ENCODE measurements around the gene NOL7. TPM values are rescaled to one million over a fixed set of nuclear protein-coding genes. Genes with fewer than 3 reads are reported as not detected.

The NOL7 gene
- total and polyA plus RNA-seq, 2 of the 13 experiments (the other 11 are each of a cell fraction or from before 2014, with no cell fraction given): 37.8 to 186 TPM

DNA sequence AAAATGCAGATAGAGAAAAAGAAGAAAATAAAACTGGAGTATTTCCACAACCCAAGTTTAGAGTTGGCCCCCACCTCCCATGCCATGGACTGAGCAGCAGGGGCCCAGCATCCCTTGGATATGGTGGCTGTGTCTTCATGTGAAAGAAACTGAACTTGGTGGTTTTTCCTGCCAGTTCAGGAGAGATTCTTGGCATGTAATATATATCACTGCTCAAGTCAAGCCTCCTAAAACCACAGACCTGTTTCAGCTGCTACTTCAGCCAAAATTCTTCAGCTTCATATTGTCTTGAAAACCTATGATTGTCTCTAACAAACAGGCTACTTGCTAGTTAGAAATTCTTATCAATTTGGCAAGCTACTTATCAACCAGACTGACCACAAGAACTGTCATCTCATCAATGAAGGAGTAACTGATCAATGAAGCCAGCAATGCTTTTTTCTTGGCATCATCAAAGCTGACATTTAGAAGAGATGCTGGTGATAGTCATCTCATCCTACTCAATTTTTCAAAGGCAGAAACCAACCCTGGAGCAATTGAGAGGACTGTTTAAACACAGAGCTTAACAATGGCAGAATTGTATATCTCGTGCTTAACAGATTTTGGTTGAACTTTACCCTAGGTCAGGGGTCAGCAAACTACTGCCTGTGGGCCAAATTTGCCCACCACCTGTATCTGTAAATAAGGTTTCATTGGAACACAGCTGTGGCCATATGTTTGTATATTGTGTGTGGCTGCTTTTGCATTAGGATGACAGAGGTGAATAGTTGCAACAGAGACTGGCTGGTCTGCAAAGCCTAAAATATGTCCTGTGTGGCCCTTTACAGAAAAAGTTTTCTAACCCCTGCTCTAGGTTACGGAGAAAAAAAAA, 10.4 kb upstream of the NOL7 start (continued):
- TF ChIP-seq, protein P1, sequence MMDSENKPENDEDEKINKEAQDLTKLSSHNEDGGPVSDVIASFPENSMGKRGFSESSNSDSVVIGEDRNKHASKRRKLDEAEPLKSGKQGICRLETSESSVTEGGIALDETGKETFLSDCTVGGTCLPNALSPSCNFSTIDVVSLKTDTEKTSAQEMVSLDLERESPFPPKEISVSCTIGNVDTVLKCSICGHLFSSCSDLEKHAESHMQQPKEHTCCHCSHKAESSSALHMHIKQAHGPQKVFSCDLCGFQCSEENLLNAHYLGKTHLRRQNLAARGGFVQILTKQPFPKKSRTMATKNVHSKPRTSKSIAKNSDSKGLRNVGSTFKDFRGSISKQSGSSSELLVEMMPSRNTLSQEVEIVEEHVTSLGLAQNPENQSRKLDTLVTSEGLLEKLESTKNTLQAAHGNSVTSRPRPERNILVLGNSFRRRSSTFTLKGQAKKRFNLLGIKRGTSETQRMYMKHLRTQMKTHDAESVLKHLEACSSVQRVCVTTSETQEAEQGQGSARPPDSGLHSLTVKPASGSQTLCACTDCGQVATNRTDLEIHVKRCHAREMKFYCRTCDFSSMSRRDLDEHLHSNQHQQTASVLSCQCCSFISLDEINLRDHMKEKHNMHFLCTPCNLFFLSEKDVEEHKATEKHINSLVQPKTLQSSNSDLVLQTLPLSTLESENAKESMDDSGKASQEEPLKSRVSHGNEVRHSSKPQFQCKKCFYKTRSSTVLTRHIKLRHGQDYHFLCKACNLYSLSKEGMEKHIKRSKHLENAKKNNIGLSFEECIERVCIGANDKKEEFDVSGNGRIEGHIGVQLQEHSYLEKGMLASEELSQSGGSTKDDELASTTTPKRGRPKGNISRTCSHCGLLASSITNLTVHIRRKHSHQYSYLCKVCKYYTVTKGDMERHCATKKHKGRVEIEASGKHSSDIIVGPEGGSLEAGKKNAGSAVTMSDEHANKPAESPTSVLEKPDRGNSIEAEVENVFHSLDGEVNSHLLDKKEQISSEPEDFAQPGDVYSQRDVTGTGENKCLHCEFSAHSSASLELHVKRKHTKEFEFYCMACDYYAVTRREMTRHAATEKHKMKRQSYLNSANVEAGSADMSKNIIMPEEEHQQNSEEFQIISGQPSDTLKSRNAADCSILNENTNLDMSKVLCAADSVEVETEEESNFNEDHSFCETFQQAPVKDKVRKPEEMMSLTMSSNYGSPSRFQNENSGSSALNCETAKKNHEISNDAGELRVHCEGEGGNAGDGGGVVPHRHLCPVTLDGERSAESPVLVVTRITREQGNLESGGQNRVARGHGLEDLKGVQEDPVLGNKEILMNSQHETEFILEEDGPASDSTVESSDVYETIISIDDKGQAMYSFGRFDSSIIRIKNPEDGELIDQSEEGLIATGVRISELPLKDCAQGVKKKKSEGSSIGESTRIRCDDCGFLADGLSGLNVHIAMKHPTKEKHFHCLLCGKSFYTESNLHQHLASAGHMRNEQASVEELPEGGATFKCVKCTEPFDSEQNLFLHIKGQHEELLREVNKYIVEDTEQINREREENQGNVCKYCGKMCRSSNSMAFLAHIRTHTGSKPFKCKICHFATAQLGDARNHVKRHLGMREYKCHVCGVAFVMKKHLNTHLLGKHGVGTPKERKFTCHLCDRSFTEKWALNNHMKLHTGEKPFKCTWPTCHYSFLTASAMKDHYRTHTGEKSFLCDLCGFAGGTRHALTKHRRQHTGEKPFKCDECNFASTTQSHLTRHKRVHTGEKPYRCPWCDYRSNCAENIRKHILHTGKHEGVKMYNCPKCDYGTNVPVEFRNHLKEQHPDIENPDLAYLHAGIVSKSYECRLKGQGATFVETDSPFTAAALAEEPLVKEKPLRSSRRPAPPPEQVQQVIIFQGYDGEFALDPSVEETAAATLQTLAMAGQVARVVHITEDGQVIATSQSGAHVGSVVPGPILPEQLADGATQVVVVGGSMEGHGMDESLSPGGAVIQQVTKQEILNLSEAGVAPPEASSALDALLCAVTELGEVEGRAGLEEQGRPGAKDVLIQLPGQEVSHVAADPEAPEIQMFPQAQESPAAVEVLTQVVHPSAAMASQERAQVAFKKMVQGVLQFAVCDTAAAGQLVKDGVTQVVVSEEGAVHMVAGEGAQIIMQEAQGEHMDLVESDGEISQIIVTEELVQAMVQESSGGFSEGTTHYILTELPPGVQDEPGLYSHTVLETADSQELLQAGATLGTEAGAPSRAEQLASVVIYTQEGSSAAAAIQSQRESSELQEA (CRISPR knock-in tag; IDR thresholded peaks at IDR 0.05; ENCODE audit: not compliant biosample characterization): no peak
- TF ChIP-seq KDM3A (CRISPR knock-in tag; IDR thresholded peaks at IDR 0.05; ENCODE audit: low read depth) (0 out of 2 replicates have a peak, but pooled peaks have one; percentile 69), SETDB1 (CRISPR knock-in tag; IDR thresholded peaks at IDR 0.05; ENCODE audit: borderline replicate concordance) (no peak), RBM39 (IDR thresholded peaks at IDR 0.05; ENCODE audit: low read depth, low read length, poor library complexity, severe bottlenecking) (no peak), ZBTB7B (CRISPR knock-in tag; IDR thresholded peaks at IDR 0.05) (peak; percentile 96), EHMT2 (IDR thresholded peaks at IDR 0.05; ENCODE audit: borderline replicate concordance, low read depth, low read length) (peak; percentile 38; the same call in 1 of the 2 replicates), REL (CRISPR knock-in tag; conservative IDR thresholded peaks at IDR 0.05) (no peak), ZNF557 (CRISPR knock-in tag; IDR thresholded peaks at IDR 0.05) (0 out of 2 replicates have a peak, but pooled peaks have one; percentile 55), HOXA3 (CRISPR knock-in tag; IDR thresholded peaks at IDR 0.05) (peak; percentile 87), ZNF607 (CRISPR knock-in tag; IDR thresholded peaks at IDR 0.05; ENCODE audit: borderline replicate concordance) (no peak), ZNF274 (CRISPR knock-in tag; IDR thresholded peaks at IDR 0.05) (no peak), RAD51 (IDR thresholded peaks at IDR 0.05; ENCODE audit: borderline replicate concordance) (no peak), ELF3 (CRISPR knock-in tag; IDR thresholded peaks at IDR 0.05) (peak; percentile 59), ZKSCAN1 (IDR thresholded peaks at IDR 0.05; ENCODE audit: low read length) (peak; percentile 21; the same call in 1 of the 2 replicates), ZNF143 (CRISPR knock-in tag; IDR thresholded peaks at IDR 0.05) (no peak), YY1 (IDR thresholded peaks at IDR 0.05; ENCODE audit: insufficient read depth, insufficient replicate concordance, low read depth, low read length) (peak; percentile 12), BHLHE40 (IDR thresholded peaks at IDR 0.05; ENCODE audit: low read length) (peak; percentile 93)
- TF ChIP-seq, protein P2, sequence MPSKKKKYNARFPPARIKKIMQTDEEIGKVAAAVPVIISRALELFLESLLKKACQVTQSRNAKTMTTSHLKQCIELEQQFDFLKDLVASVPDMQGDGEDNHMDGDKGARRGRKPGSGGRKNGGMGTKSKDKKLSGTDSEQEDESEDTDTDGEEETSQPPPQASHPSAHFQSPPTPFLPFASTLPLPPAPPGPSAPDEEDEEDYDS (CRISPR knock-in tag; IDR thresholded peaks at IDR 0.05): peak; percentile 65; the same call in 1 of the 2 replicates
